Endometrial microvascular endothelial cells (primary cell): ENCODE results near the gene YIF1A. TPM values are rescaled to one million over a fixed set of nuclear protein-coding genes. Genes with fewer than 3 reads are reported as not detected.
"Not testable (repeated sequence)": the region's sequence is repeated elsewhere in the genome, so short reads cannot be mapped to it uniquely, and the experiment has no call there.

Source experiments
- in situ Hi-C: cut with HindIII; loops from 2 replicates; pipeline ENCODE4 v1.10.0; 2017; ENCODE audit warnings: low sequenced_read_pairs, low pct_unique_long_range_greater_than_20kb; ENCODE audit errors: inconsistent ontology term
- total RNA-seq: library from RNA; depleted of rRNA; stranded (reverse); fragments of >200 nt; gene quantifications from one replicate; pipeline ENCODE4 v1.2.3, GENCODE V29; 2015; ENCODE audit errors: inconsistent ontology term

YIF1A gene
- total RNA-seq, 1 donor from 2014 or later, result 171 TPM

GRCh38 chr11:66277471-66278362 lies 11.2 kb downstream of the YIF1A start, which contains the start of gene CNIH2:
Gene CNIH2 (plus strand): TSS chr11:66278175. CDS start chr11:66278457, 282 bp downstream.
- in situ Hi-C loops, result no loop called here

- in situ Hi-C loops, result not testable (repeated sequence)
Measured at GRCh38 chr11:66277064-66277463, 11.9 kb downstream of the YIF1A start.

GRCh38 chr11:66276619-66277018 lies 12.3 kb downstream of the YIF1A start:
- in situ Hi-C loops, result not testable (repeated sequence)

DNA sequence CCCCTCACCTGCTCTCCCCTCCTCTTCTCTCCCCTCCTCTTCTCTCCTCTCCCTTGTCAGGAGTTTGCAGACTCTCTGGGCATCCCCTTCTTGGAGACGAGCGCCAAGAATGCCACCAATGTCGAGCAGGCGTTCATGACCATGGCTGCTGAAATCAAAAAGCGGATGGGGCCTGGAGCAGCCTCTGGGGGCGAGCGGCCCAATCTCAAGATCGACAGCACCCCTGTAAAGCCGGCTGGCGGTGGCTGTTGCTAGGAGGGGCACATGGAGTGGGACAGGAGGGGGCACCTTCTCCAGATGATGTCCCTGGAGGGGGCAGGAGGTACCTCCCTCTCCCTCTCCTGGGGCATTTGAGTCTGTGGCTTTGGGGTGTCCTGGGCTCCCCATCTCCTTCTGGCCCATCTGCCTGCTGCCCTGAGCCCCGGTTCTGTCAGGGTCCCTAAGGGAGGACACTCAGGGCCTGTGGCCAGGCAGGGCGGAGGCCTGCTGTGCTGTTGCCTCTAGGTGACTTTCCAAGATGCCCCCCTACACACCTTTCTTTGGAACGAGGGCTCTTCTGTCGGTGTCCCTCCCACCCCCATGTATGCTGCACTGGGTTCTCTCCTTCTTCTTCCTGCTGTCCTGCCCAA lies 12.8 kb downstream of the YIF1A start:
- in situ Hi-C loops, result no loop called here

- in situ Hi-C loops, result no loop called here
Measured at GRCh38 chr11:66275396-66275795, 13.5 kb downstream of the YIF1A start.

DNA sequence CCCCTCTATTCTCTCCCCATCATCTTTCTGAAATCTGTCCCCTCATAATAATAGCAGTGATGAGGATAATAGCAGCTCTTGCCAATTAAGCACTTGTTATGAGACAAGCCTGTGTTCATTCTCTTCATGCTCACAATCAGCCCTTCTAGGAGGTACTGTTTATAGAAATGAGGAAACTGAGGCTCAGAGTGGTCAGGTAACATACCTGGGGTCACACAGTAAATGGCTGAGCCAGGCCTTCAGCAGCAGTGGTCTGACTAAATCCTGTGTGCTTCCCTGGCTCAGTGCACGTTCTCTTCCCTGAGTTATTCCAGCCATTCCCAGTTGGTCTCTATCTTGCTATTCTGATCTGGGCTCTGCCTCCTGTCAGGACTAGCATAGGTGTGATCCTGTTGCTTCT lies 14.7 kb downstream of the YIF1A start:
- in situ Hi-C loops, result no loop called here

DNA sequence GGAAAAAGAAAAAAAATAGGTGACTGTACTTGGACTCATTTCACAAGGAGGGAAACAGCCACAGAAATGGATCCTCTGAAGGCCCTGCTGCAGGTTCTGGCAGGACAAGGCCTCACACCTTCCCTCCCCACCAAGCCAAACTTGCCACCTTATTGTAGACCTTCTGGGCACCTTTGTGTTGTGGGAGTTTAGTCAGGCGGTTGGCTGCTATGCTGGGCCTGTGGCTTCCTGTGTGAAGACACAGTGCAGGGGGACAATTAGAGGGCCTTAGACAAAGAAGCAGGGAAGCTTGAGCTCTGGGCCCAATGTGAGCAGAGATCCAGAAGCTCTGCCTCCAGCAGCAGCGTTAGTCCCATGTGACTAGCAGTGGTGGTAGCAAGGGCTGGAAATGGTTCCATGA lies 16.3 kb downstream of the YIF1A start:
- in situ Hi-C loops, result no loop called here

DNA sequence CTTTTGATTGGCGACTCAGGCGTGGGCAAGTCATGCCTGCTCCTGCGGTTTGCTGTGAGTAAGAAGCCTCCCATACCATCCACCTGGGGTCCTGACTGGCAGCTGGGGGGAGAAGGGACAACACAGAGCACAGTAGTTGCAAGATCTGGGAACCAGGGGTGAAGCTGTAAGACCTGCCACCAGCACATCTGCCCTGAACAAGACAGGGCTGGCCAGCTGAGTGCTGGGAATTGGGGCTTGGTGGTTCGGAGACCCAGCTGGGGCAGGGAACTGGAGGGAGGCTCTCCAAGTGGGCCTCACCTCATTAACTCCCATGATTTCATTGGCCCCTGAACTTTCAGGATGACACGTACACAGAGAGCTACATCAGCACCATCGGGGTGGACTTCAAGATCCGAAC lies 17.1 kb downstream of the YIF1A start:
- in situ Hi-C loops, result no loop called here

DNA sequence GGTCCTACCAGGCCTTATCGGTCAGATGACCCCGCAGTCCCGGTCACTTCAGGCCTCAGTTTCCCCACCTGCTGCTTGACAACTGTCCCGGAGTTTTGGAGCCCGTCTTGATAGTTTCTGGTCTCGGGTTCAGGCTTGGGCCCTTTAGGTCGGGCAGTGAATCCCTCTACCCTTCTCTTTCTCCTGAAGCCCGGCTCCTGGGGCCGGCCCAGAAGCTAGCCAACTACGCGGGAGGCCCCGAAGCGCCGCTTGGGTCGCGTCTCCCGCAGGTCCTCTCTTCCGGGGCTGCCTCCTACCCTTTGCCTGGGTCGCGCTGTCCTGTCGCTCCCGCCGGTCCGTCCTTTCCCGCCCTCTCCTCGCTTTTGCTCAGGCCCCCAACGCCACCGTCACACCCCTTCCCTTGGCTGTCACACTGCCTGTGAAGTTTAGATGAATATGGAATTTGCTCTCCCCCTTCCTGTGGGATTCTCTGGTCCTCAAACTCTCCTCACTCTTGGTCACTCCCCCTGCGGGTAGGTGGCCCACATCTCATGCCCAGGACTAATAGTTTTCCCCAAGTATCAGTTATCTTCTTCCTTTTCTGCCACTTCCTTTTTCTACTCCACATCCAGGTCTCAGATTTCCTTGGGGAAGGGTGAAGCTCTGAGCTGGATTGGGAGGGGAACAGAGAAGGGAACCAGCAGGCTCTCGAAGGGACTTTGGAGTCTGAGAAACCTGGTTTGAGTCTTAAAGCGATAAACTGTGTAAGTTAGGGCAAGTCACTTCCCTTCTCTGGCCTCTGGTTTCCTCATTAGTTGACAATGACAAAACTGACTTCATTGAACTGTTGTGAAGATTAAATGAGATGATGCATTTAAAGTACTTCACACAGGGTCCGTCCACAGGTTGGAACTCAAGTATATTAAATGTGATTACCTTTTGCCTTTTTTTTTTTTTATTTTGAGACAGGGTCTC lies 19.7 kb downstream of the YIF1A start:
- in situ Hi-C loops, result no loop called here

GRCh38 chr11:66268244-66268951 lies 20.5 kb downstream of the YIF1A start, which contains the start of gene RAB1B:
Gene RAB1B (plus strand): TSS chr11:66268639. CDS start chr11:66268680, 41 bp downstream.
- in situ Hi-C loops, result no loop called here

DNA sequence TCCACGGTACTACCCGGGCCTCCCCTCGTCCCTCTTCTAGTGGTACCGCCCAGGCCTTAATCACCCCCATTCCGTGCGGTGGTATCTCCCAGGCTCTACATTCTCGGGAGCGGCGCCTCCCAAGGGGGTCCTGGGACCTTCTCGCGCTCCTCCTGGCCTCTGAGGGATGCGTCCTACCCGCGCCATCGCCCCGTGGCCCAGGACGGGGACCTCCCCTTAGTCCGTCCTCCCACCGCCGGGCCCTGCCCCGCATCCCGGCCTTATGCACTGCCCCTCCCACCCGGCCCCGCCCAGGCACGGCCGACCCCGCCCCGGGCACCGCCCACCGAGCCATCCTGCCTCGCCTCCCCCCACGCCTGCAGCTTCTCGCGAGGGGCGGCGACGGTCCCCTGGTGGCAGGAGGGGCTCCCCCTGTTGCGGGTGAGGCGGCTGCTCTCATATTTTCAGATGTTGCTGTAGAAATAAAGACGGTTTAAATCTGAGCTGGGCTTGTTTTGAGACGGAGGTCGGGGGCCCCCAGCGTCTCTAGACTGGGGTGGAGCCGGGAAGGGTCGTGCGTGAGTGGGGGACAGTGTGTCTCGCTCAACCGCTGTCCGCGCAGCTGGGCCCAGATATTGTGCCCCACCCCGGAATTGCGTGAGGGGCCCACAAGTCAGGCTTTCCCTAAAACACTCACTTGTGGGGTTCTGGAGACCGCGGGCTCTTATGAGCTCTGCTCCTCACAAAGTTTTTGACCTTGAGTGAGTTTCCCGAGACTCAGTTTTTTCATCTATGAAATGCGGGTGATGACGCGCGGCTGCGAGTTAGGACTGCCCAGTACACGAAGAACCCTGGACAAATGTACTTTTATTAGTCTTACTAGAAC lies 21.3 kb downstream of the YIF1A start:
- in situ Hi-C loops, result no loop called here

DNA sequence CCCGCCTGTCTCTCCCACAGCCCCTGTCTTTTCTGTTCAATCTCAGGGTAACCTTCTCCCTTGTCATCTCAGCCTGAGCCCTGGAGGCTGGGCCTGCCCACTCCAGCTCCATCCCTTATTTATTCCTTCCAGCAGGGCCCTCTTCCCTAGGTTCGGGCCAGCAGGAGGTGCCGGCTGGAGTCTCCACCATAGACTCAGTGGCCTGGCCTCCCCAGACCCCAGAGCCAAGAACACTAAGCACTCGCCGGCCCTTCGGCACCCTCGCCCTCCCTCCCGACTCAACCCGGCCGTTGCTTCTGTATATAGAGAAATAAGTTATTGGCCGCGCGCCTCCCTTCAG lies 21.9 kb downstream of the YIF1A start:
- in situ Hi-C loops, result no loop called here

DNA sequence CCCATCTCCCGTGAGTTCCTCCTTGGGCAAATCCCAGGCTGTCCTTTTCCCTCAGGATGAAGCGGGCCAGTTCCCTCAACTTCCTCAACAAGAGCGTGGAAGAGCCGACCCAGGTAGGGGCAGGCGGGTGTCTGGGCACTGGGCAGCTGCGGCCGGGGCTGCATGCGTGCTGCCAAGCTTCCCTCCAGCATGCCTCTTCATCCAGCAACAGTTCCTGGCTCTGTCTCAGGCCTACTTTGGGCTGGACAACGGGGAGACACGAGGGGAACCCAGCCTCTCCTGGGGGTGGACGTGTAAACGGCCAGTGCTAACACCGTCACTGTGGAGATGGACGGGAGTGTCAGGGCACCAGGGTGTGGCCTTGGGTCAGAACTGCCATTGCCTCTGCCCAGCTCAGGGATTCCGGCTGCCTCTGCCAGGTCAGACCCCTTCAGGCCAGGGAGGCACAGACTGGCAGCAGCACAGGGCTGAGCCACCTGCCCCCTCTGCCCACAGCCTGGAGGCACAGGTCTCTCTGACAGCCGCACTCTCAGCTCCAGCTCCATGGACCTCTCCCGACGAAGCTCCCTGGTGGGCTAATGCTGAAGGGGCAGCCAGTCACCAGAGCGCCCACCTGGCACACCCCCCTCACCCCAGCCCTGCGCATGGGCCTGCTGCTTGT lies 22.4 kb downstream of the YIF1A start:
- in situ Hi-C loops, result no loop called here

DNA sequence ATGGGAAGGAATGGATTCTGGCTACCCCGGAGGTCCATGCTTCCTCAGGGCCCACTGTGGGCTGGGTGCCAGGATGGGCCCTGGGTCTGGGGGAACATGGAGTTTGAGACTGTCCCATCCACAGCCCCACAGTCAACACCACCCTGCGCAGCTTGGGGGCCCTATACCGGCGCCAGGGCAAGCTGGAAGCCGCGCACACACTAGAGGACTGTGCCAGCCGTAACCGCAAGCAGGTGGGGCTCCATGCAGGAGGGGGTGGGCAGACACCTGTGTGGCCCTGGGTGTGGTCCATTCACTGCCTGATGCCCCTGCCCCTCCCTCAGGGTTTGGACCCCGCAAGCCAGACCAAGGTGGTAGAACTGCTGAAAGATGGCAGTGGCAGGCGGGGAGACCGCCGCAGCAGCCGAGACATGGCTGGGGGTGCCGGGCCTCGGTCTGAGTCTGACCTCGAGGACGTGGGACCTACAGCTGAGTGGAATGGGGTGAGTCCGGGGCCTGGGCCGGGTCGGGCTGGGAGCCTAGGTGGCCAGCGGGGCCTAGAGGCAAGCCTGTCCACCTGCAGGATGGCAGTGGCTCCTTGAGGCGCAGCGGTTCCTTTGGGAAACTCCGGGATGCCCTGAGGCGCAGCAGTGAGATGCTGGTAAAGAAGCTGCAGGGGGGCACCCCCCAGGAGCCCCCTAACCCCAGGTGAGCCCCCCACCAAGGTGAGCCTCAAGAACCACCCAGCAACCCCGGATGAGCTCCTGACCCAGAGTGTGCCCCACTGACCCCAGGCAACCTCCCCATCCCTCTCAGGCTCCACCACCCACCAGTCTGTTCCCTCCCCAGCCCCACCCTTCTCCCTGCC lies 23.2 kb downstream of the YIF1A start:
- in situ Hi-C loops, result no loop called here

GRCh38 chr11:66264914-66265313 lies 24.0 kb downstream of the YIF1A start:
- in situ Hi-C loops, result no loop called here

GRCh38 chr11:66264383-66264782 lies 24.6 kb downstream of the YIF1A start:
- in situ Hi-C loops, result no loop called here
